Esophagus muscularis mucosa (tissue), 3 donors: ENCODE data around the gene IFRD2.

Experiments used
- POLR2A ChIP-seq: fragments of 450-650 bp; IDR thresholded peaks from one replicate; pipeline ENCODE4 v1.6.1; 2017; ENCODE audit warnings: antibody characterized with exemption, moderate library complexity, mild to moderate bottlenecking, low read depth
- TF ChIP-seq, protein P1 (sequence below), 3 experiments: fragments of 200-600 bp in 2 of 3; fragments of 450-650 bp in 1 of 3; sonication (generic) in 2 of 3; IDR thresholded peaks; one replicate each; pipeline ENCODE4 v1.5.1; 2017 to 2019; ENCODE audit warnings: antibody characterized with exemption in 3 of 3, mild to moderate bottlenecking in 2 of 3, moderate library complexity in 1 of 3

DNA sequence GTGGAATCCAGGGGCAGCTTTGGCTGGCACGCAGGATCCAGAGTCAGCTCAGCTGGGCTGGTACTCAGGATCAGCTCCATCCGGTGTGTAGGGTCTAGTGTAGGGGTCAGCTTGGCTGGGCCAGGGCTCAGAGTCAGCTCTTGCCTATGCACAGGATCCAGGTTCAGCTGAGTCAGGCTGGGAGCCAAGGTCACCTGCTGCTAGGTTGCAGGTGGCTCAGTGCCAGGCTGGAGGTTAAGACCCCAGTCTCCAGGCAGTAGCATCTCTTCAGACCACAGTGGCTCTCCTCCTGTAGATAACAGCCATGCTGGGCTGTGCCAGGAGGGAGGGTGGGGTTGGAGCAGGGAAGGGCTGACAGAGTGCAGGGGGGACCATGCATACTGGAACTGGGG, 5.2 kb upstream of the IFRD2 start:
- no peak for TF ChIP-seq POLR2A
- TF ChIP-seq, protein P1, sequence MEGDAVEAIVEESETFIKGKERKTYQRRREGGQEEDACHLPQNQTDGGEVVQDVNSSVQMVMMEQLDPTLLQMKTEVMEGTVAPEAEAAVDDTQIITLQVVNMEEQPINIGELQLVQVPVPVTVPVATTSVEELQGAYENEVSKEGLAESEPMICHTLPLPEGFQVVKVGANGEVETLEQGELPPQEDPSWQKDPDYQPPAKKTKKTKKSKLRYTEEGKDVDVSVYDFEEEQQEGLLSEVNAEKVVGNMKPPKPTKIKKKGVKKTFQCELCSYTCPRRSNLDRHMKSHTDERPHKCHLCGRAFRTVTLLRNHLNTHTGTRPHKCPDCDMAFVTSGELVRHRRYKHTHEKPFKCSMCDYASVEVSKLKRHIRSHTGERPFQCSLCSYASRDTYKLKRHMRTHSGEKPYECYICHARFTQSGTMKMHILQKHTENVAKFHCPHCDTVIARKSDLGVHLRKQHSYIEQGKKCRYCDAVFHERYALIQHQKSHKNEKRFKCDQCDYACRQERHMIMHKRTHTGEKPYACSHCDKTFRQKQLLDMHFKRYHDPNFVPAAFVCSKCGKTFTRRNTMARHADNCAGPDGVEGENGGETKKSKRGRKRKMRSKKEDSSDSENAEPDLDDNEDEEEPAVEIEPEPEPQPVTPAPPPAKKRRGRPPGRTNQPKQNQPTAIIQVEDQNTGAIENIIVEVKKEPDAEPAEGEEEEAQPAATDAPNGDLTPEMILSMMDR (IDR thresholded peaks at IDR 0.05), result no peak
